Glomerular endothelial cell (primary cell): ENCODE results near the gene SUSD1. TPM values are rescaled to one million over a fixed set of nuclear protein-coding genes. Genes with fewer than 3 reads are reported as not detected.

Source experiments
- DNase-seq: peaks from one replicate; pipeline ENCODE4 v3.0.0-alpha.2; 2011; ENCODE audit warnings: low read depth, low spot score; ENCODE audit errors: extremely low read depth
- total RNA-seq: library from RNA; depleted of rRNA; stranded (reverse); fragments of >200 nt; gene quantifications from 2 replicates; pipeline ENCODE4 v1.2.3, GENCODE V29; 2015

The SUSD1 gene
- total RNA-seq, 1 donor from 2014 or later: 53.7 TPM

GRCh38 chr9:111993319-111993718 lies 181.8 kb downstream of the SUSD1 start:
- DNase-seq: no peak

- DNase-seq: no peak
Measured at GRCh38 chr9:111992523-111992922, 182.6 kb downstream of the SUSD1 start.

GRCh38 chr9:111991179-111991578 lies 183.9 kb downstream of the SUSD1 start:
- DNase-seq: no peak

Other genes with a start within 250 kb of the SUSD1 start
- gene PTBP3, start 158.3 kb upstream of the SUSD1 start, total RNA-seq: 47.3 and 54.9 TPM in 2 replicates
- gene HSDL2, start 204.8 kb upstream of the SUSD1 start, total RNA-seq: 16.4 and 21.3 TPM in 2 replicates